Adrenal gland (tissue), 5 donors: ENCODE results near the gene CD300C.

Source experiments
- CTCF ChIP-seq, 6 experiments: fragments of 450-650 bp in 4 of 6; fragments of 200-600 bp in 2 of 6; sonication (generic) in 1 of 6; IDR thresholded peaks; 1 replicate in 5 of 6; 2 replicates in 1 of 6; pipeline versions ENCODE4 v1.5.1 to v1.8.0; 2016 to 2021; ENCODE audit warnings: antibody characterized with exemption in 6 of 6, mild to moderate bottlenecking in 2 of 6, moderate library complexity in 1 of 6
- POLR2A ChIP-seq, 2 donors: fragments of 450-650 bp; IDR thresholded peaks; one replicate each; pipeline ENCODE4 v1.6.1; 2017; ENCODE audit warnings: antibody characterized with exemption in 2 of 2, mild to moderate bottlenecking in 2 of 2, moderate library complexity in 1 of 2
- donor health status: DM: no; HTN: no; CAD: no.

- no peak for TF ChIP-seq CTCF (IDR thresholded peaks at IDR 0.05)
- no peak for TF ChIP-seq POLR2A (IDR thresholded peaks at IDR 0.05)
Measured at GRCh38 chr17:74558882-74559519, 13.1 kb upstream of the CD300C start.
